ENCODE data around the gene MIX23. TPM values are rescaled to one million over a fixed set of nuclear protein-coding genes. Genes with fewer than 3 reads are reported as not detected.

MIX23 gene
- total RNA-seq, 1 experiment from 2014 or later: 80.6 TPM

- no peak overlapping the region for H3K27ac Mint-ChIP-seq
- H3K23ac ChIP-seq (ENCODE audit: insufficient read length, low read depth, low read length): no peak overlapping the region
- no peak for DNase-seq
- no peak overlapping the region for H4K91ac ChIP-seq (ENCODE audit: insufficient read length, low read depth, low read length)
- H3K9me3 ChIP-seq (ENCODE audit: control insufficient read depth, low read depth, low read length): no peaks in the 10 kb centered on the region
- H2AK5ac ChIP-seq (ENCODE audit: insufficient read length, low read length): no peak overlapping the region
- no peaks in the 10 kb centered on the region for H4K20me1 ChIP-seq (ENCODE audit: control insufficient read depth, insufficient read depth, insufficient read length)
- H3K4ac ChIP-seq (ENCODE audit: low read depth, low read length): no peak overlapping the region
- H3K9ac ChIP-seq (ENCODE audit: extremely low read depth, insufficient read length, low read length): no peak overlapping the region
- no peak overlapping the region for H3K27ac ChIP-seq (ENCODE audit: insufficient read length, low read depth, low read length)
- H2BK20ac ChIP-seq (ENCODE audit: low read depth, low read length, poor library complexity, severe bottlenecking): no peak overlapping the region
- no peak overlapping the region for H3K4me3 Mint-ChIP-seq
- H3K4me2 ChIP-seq (ENCODE audit: insufficient read depth, insufficient read length, low read length): no peak overlapping the region
- no peak overlapping the region for H4K8ac ChIP-seq (replicated peaks; ENCODE audit: insufficient read length, low read depth, low read length)
- H3K4me1 Mint-ChIP-seq: peaks cover 0 to 8% of the 10 kb centered on the region in 2 experiments; a peak in 2 of 4 replicates
- no peak overlapping the region for H3K18ac ChIP-seq (ENCODE audit: insufficient read length, low read depth, low read length)
- H2BK120ac ChIP-seq (ENCODE audit: low read depth, low read length, poor library complexity, severe bottlenecking): no peak overlapping the region
- no peak overlapping the region for H2BK12ac ChIP-seq (ENCODE audit: insufficient read length, low read depth, low read length)
- no peak overlapping the region for H2BK5ac ChIP-seq (ENCODE audit: insufficient read length, low read length)
- H3K27me3 ChIP-seq (ENCODE audit: insufficient read depth, low read length): no peaks in the 10 kb centered on the region
- H3K23me2 ChIP-seq (ENCODE audit: insufficient read length, low read depth, low read length, poor library complexity, severe bottlenecking): no peaks in the 10 kb centered on the region
- no peaks in the 10 kb centered on the region for H3K4me1 ChIP-seq (ENCODE audit: insufficient read depth, low read length)
- no peak overlapping the region for H3K14ac ChIP-seq (ENCODE audit: insufficient read depth, low read length)
- no peaks in the 10 kb centered on the region for H3K9me3 Mint-ChIP-seq
- no peaks in the 10 kb centered on the region for H3K27me3 Mint-ChIP-seq (ENCODE audit: low read depth)
- H2BK15ac ChIP-seq (ENCODE audit: low read depth, low read length): no peak overlapping the region
- no peak overlapping the region for H3T11ph ChIP-seq (ENCODE audit: low read length)
- TF ChIP-seq, protein P1, sequence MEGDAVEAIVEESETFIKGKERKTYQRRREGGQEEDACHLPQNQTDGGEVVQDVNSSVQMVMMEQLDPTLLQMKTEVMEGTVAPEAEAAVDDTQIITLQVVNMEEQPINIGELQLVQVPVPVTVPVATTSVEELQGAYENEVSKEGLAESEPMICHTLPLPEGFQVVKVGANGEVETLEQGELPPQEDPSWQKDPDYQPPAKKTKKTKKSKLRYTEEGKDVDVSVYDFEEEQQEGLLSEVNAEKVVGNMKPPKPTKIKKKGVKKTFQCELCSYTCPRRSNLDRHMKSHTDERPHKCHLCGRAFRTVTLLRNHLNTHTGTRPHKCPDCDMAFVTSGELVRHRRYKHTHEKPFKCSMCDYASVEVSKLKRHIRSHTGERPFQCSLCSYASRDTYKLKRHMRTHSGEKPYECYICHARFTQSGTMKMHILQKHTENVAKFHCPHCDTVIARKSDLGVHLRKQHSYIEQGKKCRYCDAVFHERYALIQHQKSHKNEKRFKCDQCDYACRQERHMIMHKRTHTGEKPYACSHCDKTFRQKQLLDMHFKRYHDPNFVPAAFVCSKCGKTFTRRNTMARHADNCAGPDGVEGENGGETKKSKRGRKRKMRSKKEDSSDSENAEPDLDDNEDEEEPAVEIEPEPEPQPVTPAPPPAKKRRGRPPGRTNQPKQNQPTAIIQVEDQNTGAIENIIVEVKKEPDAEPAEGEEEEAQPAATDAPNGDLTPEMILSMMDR (conservative IDR thresholded peaks at IDR 0.05): no peak
- H4K5ac ChIP-seq (ENCODE audit: insufficient read length, low read depth, low read length): no peak overlapping the region
- WGBS (ENCODE audit: extremely low coverage, insufficient read length, low lambda C conversion rate): no CpG with 5 or more reads among the region's 3 CpGs
- H3K79me1 ChIP-seq (ENCODE audit: insufficient read depth, low read depth, low read length, poor library complexity, severe bottlenecking): no peaks in the 10 kb centered on the region
- no peak overlapping the region for H2AFZ ChIP-seq (ENCODE audit: low read length)
- H3K36me3 Mint-ChIP-seq (ENCODE audit: insufficient read depth in 1 of 3, low read depth in 3 of 3): peaks cover 0 to 10% (median 7%) of the 10 kb centered on the region in 3 experiments; a peak in 4 of 7 replicates
- no peak overlapping the region for H3K56ac ChIP-seq (ENCODE audit: insufficient read length, low read depth, low read length)
- no peaks in the 10 kb centered on the region for H3K79me2 ChIP-seq (ENCODE audit: insufficient read depth, low read length)
Measured at GRCh38 chr3:122395582-122395981, 12.6 kb upstream of the MIX23 start.
